GM23338 (cell line): ENCODE results near the gene KAT6B. TPM values are rescaled to one million over a fixed set of nuclear protein-coding genes. Genes with fewer than 3 reads are reported as not detected.

Experiments
- ATAC-seq: fragments of 200-7000 bp; cut with Tn5 transposase; 3 replicates; pipeline ENCODE4 v1.9.1; 2020
- DNase-seq: peaks from one replicate; pipeline ENCODE4 v3.0.0-alpha.2; 2015; ENCODE audit warnings: low spot score
- H2AFZ ChIP-seq: fragments of 200-600 bp; sonication (generic); 2 replicates; pipeline ENCODE4 v1.8.0; 2016; ENCODE audit warnings: antibody characterized with exemption, mild to moderate bottlenecking, moderate library complexity
- H3F3A ChIP-seq: fragments of 200-600 bp; sonication (generic); replicated peaks from 2 replicates; pipeline ENCODE4 v1.8.0; 2017; ENCODE audit warnings: antibody characterized with exemption, mixed run types, low read depth
- H3K27ac ChIP-seq: fragments of 200-600 bp; sonication (generic); 2 replicates; pipeline ENCODE4 v1.6.1; 2016; ENCODE audit warnings: low read depth
- H3K27me3 ChIP-seq: fragments of 200-600 bp; sonication (generic); 2 replicates; pipeline ENCODE4 v1.8.0; 2016; ENCODE audit warnings: mild to moderate bottlenecking, mixed run types, moderate library complexity; ENCODE audit not compliant: insufficient read depth
- H3K36me3 ChIP-seq: fragments of 200-600 bp; sonication (generic); 2 replicates; pipeline ENCODE4 v1.8.0; 2016; ENCODE audit warnings: mild to moderate bottlenecking; ENCODE audit not compliant: insufficient read depth
- H3K4me1 ChIP-seq: fragments of 200-600 bp; sonication (generic); 2 replicates; pipeline ENCODE4 v1.8.0; 2016; ENCODE audit warnings: mild to moderate bottlenecking, moderate library complexity; ENCODE audit not compliant: insufficient read depth
- H3K4me2 ChIP-seq: fragments of 200-600 bp; sonication (generic); 2 replicates; pipeline ENCODE4 v1.7.1; 2017; ENCODE audit warnings: mixed run types
- H3K4me3 ChIP-seq: fragments of 200-600 bp; sonication (generic); 2 replicates; pipeline ENCODE4 v1.6.1; 2016; ENCODE audit warnings: mixed run types
- H3K79me2 ChIP-seq: fragments of 200-600 bp; sonication (generic); replicated peaks from 2 replicates; pipeline ENCODE4 v1.8.0; 2017; ENCODE audit warnings: mild to moderate bottlenecking; ENCODE audit not compliant: insufficient read depth
- H3K9me2 ChIP-seq: fragments of 200-600 bp; sonication (generic); 2 replicates; pipeline ENCODE4 v1.8.0; 2017; ENCODE audit not compliant: insufficient read depth
- H4K20me1 ChIP-seq: fragments of 200-600 bp; sonication (generic); replicated peaks from 2 replicates; pipeline ENCODE4 v1.8.0; 2017; ENCODE audit warnings: mild to moderate bottlenecking; ENCODE audit not compliant: insufficient read depth
- H3K27ac Mint-ChIP-seq: 2 replicates; pipeline ENCODE4 v1.8.0; 2020; ENCODE audit warnings: inconsistent platforms, mild to moderate bottlenecking, moderate library complexity, mixed read lengths
- H3K27me3 Mint-ChIP-seq: 3 replicates; pipeline ENCODE4 v1.8.0; 2022; ENCODE audit warnings: low read depth, mild to moderate bottlenecking, moderate library complexity, mixed read lengths, inconsistent platforms; ENCODE audit not compliant: insufficient read depth, poor library complexity
- H3K36me3 Mint-ChIP-seq: 3 replicates; pipeline ENCODE4 v1.8.0; 2021; ENCODE audit warnings: low read depth, mild to moderate bottlenecking, inconsistent platforms, moderate library complexity, mixed read lengths
- H3K4me1 Mint-ChIP-seq: 3 replicates; pipeline ENCODE4 v1.8.0; 2020; ENCODE audit warnings: mild to moderate bottlenecking, inconsistent platforms, mixed read lengths
- H3K4me3 Mint-ChIP-seq: 3 replicates; pipeline ENCODE4 v1.8.0; 2021; ENCODE audit warnings: moderate library complexity, mild to moderate bottlenecking, inconsistent platforms, mixed read lengths
- H3K9me3 Mint-ChIP-seq: 3 replicates; pipeline ENCODE4 v1.8.0; 2020; ENCODE audit warnings: moderate library complexity, mild to moderate bottlenecking, inconsistent platforms, mixed read lengths
- CREB1 ChIP-seq: fragments of 250-450 bp; sonication (Bioruptor Pico); IDR thresholded peaks from 2 replicates; pipeline ENCODE4 v1.5.0; 2020; ENCODE audit warnings: low read depth, mild to moderate bottlenecking, moderate library complexity
- EZH2 ChIP-seq: fragments of 200-600 bp; sonication (generic); IDR thresholded peaks from one replicate; pipeline ENCODE4 v1.8.0; 2017; ENCODE audit warnings: antibody characterized with exemption, mild to moderate bottlenecking, low read depth; ENCODE audit not compliant: unreplicated experiment
- EZH2phosphoT487 ChIP-seq: fragments of 200-600 bp; sonication (generic); IDR thresholded peaks from one replicate; pipeline ENCODE4 v1.8.1; 2018; ENCODE audit warnings: antibody characterized with exemption; ENCODE audit not compliant: unreplicated experiment
- JUNB ChIP-seq: IDR thresholded peaks from one replicate; pipeline ENCODE4 v1.6.1; 2016; ENCODE audit warnings: antibody characterized with exemption; ENCODE audit not compliant: unreplicated experiment
- NANOG ChIP-seq: IDR thresholded peaks from 2 replicates; pipeline ENCODE4 v1.6.1; 2016; ENCODE audit warnings: antibody characterized with exemption, borderline replicate concordance
- POLR2AphosphoS5 ChIP-seq: IDR thresholded peaks from 2 replicates; pipeline ENCODE4 v1.6.1; 2016; ENCODE audit warnings: antibody characterized with exemption, low read depth
- STAT1 ChIP-seq: IDR thresholded peaks from one replicate; pipeline ENCODE4 v1.6.1; 2016; ENCODE audit warnings: antibody characterized with exemption; ENCODE audit not compliant: unreplicated experiment
- ZNF114 ChIP-seq: fragments of 250-450 bp; sonication (Bioruptor Pico); IDR thresholded peaks from 2 replicates; pipeline ENCODE4 v1.5.0; 2020; ENCODE audit warnings: mild to moderate bottlenecking, moderate library complexity
- ZNF331 ChIP-seq: fragments of 250-450 bp; sonication (Bioruptor Pico); IDR thresholded peaks from 2 replicates; pipeline ENCODE4 v1.5.0; 2020; ENCODE audit warnings: low read depth, mild to moderate bottlenecking, moderate library complexity
- polyA plus RNA-seq: library from polyadenylated mRNA; unstranded; fragments of >200 nt; fragmentation: Nextera tagmentation; extraction: Ambion mirVana; gene quantifications from 2 replicates; pipeline ENCODE4 v1.2.1, GENCODE V29; 2016
- total RNA-seq: library from RNA; depleted of rRNA; stranded (reverse); fragments of >200 nt; shearing (Covaris generic); gene quantifications from 2 replicates; pipeline ENCODE4 v1.2.3, GENCODE V29; 2014
- TF ChIP-seq, protein P1 (sequence below): IDR thresholded peaks from 2 replicates; pipeline ENCODE4 v1.6.1; 2016; ENCODE audit warnings: antibody characterized with exemption
- TF ChIP-seq, protein P2 (sequence below): fragments of 250-450 bp; sonication (Bioruptor Pico); IDR thresholded peaks from 2 replicates; pipeline ENCODE4 v1.5.0; 2020; ENCODE audit warnings: mild to moderate bottlenecking, moderate library complexity
- TF ChIP-seq, protein P3 (sequence below): IDR thresholded peaks from one replicate; pipeline ENCODE4 v1.6.1; 2018; ENCODE audit warnings: antibody characterized with exemption; ENCODE audit not compliant: unreplicated experiment
- TF ChIP-seq, protein P4 (sequence below), 2 experiments: fragments of 200-600 bp in 1 of 2; sonication (generic) in 1 of 2; conservative IDR thresholded peaks; 2 replicates each; pipeline versions ENCODE4 v1.5.1 to v1.6.1; 2016 to 2017; ENCODE audit warnings: antibody characterized with exemption in 2 of 2, low read depth in 2 of 2, mild to moderate bottlenecking in 2 of 2, moderate library complexity in 1 of 2

The KAT6B gene
- total and polyA plus RNA-seq, 2 experiments from 2014 or later: 21.3 to 31.4 TPM

DNA sequence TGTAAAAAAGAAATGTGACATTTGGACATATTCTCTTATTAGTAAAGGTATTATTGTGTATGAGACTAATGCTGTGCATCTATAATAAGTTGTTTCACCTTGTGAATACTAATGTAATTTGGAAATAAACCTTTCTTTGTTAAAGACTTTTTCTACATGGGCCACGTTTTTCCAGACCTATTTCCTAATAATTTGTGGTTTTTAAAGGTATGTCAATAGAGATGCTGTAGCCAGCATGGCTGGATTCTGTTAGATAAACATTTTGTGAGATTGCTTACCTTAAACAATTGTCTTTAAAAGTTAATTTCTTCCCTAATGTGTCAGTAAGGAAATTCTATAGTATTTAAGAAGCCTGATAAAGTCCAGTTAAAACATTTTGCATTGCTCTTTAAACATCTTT is 56.0 kb downstream of the KAT6B start:
- Histone ChIP-seq H3K9me2 (no peaks in the 10 kb centered on the region), H3K27me3 (no peaks in the 10 kb centered on the region), H2AFZ (no peak overlapping the region), H3K27ac (no peak overlapping the region), H3K79me2 (peaks cover 70% of the 10 kb centered on the region), H3K36me3 (no peaks in the 10 kb centered on the region), H4K20me1 (peaks cover 7% of the 10 kb centered on the region), H3F3A (no peaks in the 10 kb centered on the region), H3K4me1 (no peaks in the 10 kb centered on the region), H3K4me3 (no peak overlapping the region), H3K4me2 (no peak overlapping the region)
- ATAC-seq: no peak
- H3K4me3 Mint-ChIP-seq: no peak overlapping the region
- no peaks in the 10 kb centered on the region for H3K36me3 Mint-ChIP-seq
- H3K9me3 Mint-ChIP-seq: no peaks in the 10 kb centered on the region
- no peaks in the 10 kb centered on the region for H3K27me3 Mint-ChIP-seq
- H3K4me1 Mint-ChIP-seq: no peaks in the 10 kb centered on the region
- no peak for DNase-seq
- H3K27ac Mint-ChIP-seq: no peak overlapping the region
- TF ChIP-seq JUNB: no peak
- TF ChIP-seq, protein P1, sequence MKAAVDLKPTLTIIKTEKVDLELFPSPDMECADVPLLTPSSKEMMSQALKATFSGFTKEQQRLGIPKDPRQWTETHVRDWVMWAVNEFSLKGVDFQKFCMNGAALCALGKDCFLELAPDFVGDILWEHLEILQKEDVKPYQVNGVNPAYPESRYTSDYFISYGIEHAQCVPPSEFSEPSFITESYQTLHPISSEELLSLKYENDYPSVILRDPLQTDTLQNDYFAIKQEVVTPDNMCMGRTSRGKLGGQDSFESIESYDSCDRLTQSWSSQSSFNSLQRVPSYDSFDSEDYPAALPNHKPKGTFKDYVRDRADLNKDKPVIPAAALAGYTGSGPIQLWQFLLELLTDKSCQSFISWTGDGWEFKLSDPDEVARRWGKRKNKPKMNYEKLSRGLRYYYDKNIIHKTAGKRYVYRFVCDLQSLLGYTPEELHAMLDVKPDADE: no peak
- no peak for TF ChIP-seq EZH2
- TF ChIP-seq, protein P2, sequence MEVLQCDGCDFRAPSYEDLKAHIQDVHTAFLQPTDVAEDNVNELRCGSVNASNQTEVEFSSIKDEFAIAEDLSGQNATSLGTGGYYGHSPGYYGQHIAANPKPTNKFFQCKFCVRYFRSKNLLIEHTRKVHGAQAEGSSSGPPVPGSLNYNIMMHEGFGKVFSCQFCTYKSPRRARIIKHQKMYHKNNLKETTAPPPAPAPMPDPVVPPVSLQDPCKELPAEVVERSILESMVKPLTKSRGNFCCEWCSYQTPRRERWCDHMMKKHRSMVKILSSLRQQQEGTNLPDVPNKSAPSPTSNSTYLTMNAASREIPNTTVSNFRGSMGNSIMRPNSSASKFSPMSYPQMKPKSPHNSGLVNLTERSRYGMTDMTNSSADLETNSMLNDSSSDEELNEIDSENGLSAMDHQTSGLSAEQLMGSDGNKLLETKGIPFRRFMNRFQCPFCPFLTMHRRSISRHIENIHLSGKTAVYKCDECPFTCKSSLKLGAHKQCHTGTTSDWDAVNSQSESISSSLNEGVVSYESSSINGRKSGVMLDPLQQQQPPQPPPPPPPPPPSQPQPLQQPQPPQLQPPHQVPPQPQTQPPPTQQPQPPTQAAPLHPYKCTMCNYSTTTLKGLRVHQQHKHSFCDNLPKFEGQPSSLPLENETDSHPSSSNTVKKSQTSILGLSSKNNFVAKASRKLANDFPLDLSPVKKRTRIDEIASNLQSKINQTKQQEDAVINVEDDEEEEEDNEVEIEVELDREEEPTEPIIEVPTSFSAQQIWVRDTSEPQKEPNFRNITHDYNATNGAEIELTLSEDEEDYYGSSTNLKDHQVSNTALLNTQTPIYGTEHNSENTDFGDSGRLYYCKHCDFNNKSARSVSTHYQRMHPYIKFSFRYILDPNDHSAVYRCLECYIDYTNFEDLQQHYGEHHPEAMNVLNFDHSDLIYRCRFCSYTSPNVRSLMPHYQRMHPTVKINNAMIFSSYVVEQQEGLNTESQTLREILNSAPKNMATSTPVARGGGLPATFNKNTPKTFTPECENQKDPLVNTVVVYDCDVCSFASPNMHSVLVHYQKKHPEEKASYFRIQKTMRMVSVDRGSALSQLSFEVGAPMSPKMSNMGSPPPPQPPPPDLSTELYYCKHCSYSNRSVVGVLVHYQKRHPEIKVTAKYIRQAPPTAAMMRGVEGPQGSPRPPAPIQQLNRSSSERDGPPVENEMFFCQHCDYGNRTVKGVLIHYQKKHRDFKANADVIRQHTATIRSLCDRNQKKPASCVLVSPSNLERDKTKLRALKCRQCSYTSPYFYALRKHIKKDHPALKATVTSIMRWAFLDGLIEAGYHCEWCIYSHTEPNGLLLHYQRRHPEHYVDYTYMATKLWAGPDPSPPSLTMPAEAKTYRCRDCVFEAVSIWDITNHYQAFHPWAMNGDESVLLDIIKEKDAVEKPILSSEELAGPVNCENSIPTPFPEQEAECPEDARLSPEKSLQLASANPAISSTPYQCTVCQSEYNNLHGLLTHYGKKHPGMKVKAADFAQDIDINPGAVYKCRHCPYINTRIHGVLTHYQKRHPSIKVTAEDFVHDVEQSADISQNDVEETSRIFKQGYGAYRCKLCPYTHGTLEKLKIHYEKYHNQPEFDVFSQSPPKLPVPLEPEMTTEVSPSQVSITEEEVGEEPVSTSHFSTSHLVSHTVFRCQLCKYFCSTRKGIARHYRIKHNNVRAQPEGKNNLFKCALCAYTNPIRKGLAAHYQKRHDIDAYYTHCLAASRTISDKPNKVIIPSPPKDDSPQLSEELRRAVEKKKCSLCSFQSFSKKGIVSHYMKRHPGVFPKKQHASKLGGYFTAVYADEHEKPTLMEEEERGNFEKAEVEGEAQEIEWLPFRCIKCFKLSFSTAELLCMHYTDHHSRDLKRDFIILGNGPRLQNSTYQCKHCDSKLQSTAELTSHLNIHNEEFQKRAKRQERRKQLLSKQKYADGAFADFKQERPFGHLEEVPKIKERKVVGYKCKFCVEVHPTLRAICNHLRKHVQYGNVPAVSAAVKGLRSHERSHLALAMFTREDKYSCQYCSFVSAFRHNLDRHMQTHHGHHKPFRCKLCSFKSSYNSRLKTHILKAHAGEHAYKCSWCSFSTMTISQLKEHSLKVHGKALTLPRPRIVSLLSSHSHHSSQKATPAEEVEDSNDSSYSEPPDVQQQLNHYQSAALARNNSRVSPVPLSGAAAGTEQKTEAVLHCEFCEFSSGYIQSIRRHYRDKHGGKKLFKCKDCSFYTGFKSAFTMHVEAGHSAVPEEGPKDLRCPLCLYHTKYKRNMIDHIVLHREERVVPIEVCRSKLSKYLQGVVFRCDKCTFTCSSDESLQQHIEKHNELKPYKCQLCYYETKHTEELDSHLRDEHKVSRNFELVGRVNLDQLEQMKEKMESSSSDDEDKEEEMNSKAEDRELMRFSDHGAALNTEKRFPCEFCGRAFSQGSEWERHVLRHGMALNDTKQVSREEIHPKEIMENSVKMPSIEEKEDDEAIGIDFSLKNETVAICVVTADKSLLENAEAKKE: no peak
- TF ChIP-seq ZNF331 (CRISPR knock-in tag): no peak
- TF ChIP-seq ZNF114 (CRISPR knock-in tag): no peak
- no peak for TF ChIP-seq POLR2AphosphoS5
- no peak for TF ChIP-seq EZH2phosphoT487
- TF ChIP-seq STAT1: no peak
- TF ChIP-seq, protein P3, sequence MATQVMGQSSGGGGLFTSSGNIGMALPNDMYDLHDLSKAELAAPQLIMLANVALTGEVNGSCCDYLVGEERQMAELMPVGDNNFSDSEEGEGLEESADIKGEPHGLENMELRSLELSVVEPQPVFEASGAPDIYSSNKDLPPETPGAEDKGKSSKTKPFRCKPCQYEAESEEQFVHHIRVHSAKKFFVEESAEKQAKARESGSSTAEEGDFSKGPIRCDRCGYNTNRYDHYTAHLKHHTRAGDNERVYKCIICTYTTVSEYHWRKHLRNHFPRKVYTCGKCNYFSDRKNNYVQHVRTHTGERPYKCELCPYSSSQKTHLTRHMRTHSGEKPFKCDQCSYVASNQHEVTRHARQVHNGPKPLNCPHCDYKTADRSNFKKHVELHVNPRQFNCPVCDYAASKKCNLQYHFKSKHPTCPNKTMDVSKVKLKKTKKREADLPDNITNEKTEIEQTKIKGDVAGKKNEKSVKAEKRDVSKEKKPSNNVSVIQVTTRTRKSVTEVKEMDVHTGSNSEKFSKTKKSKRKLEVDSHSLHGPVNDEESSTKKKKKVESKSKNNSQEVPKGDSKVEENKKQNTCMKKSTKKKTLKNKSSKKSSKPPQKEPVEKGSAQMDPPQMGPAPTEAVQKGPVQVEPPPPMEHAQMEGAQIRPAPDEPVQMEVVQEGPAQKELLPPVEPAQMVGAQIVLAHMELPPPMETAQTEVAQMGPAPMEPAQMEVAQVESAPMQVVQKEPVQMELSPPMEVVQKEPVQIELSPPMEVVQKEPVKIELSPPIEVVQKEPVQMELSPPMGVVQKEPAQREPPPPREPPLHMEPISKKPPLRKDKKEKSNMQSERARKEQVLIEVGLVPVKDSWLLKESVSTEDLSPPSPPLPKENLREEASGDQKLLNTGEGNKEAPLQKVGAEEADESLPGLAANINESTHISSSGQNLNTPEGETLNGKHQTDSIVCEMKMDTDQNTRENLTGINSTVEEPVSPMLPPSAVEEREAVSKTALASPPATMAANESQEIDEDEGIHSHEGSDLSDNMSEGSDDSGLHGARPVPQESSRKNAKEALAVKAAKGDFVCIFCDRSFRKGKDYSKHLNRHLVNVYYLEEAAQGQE: no peak
- TF ChIP-seq NANOG: no peak
- TF ChIP-seq, protein P4, sequence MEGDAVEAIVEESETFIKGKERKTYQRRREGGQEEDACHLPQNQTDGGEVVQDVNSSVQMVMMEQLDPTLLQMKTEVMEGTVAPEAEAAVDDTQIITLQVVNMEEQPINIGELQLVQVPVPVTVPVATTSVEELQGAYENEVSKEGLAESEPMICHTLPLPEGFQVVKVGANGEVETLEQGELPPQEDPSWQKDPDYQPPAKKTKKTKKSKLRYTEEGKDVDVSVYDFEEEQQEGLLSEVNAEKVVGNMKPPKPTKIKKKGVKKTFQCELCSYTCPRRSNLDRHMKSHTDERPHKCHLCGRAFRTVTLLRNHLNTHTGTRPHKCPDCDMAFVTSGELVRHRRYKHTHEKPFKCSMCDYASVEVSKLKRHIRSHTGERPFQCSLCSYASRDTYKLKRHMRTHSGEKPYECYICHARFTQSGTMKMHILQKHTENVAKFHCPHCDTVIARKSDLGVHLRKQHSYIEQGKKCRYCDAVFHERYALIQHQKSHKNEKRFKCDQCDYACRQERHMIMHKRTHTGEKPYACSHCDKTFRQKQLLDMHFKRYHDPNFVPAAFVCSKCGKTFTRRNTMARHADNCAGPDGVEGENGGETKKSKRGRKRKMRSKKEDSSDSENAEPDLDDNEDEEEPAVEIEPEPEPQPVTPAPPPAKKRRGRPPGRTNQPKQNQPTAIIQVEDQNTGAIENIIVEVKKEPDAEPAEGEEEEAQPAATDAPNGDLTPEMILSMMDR (conservative IDR thresholded peaks at IDR 0.05; ENCODE audit: low read depth in 2 of 2): no peak
- no peak for TF ChIP-seq CREB1
